H9 (cell line): ENCODE measurements around the gene LRTM2. TPM values are rescaled to one million over a fixed set of nuclear protein-coding genes. Genes with fewer than 3 reads are reported as not detected.

Experiments used
- DNase-seq: peaks from one replicate; pipeline ENCODE4 v3.0.0-alpha.2; 2017
- H2AFZ ChIP-seq: one replicate; pipeline ENCODE4 v1.6.1; 2013; ENCODE audit warnings: mild to moderate bottlenecking, low read length, control low read depth, moderate library complexity
- H2AK5ac ChIP-seq: 2 replicates; pipeline ENCODE4 v1.6.1; 2013; ENCODE audit warnings: low read length, control low read depth, mixed read lengths; ENCODE audit not compliant: insufficient read length
- H2BK120ac ChIP-seq: one replicate; pipeline ENCODE4 v1.6.1; 2013; ENCODE audit warnings: low read depth, mild to moderate bottlenecking, low read length, control low read depth, inconsistent platforms; ENCODE audit not compliant: poor library complexity, severe bottlenecking
- H2BK12ac ChIP-seq: 2 replicates; pipeline ENCODE4 v1.6.1; 2013; ENCODE audit warnings: low read length, control low read depth, mixed read lengths, low read depth; ENCODE audit not compliant: insufficient read length
- H2BK15ac ChIP-seq: 2 replicates; pipeline ENCODE4 v1.6.1; 2013; ENCODE audit warnings: low read depth, low read length, control low read depth
- H2BK20ac ChIP-seq: one replicate; pipeline ENCODE4 v1.6.1; 2013; ENCODE audit warnings: low read depth, mild to moderate bottlenecking, low read length, control low read depth, inconsistent platforms; ENCODE audit not compliant: poor library complexity, severe bottlenecking
- H2BK5ac ChIP-seq: 2 replicates; pipeline ENCODE4 v1.6.1; 2013; ENCODE audit warnings: low read length, control low read depth, mixed read lengths; ENCODE audit not compliant: insufficient read length
- H3K14ac ChIP-seq: 2 replicates; pipeline ENCODE4 v1.6.1; 2013; ENCODE audit warnings: low read length, control low read depth; ENCODE audit not compliant: insufficient read depth
- H3K18ac ChIP-seq: 2 replicates; pipeline ENCODE4 v1.6.1; 2013; ENCODE audit warnings: low read depth, mild to moderate bottlenecking, mixed read lengths, low read length, control low read depth; ENCODE audit not compliant: insufficient read length
- H3K23ac ChIP-seq: 2 replicates; pipeline ENCODE4 v1.6.1; 2013; ENCODE audit warnings: low read length, control low read depth, mixed read lengths, low read depth; ENCODE audit not compliant: insufficient read length
- H3K23me2 ChIP-seq: 2 replicates; pipeline ENCODE4 v1.6.1; 2013; ENCODE audit warnings: low read depth, mild to moderate bottlenecking, mixed read lengths, low read length, control low read depth; ENCODE audit not compliant: insufficient read length, poor library complexity, severe bottlenecking
- H3K27ac ChIP-seq: 2 replicates; pipeline ENCODE4 v1.5.1; 2013; ENCODE audit warnings: low read length, control low read depth, mixed read lengths, low read depth; ENCODE audit not compliant: insufficient read length
- H3K27me3 ChIP-seq: 2 replicates; pipeline ENCODE4 v1.6.1; 2013; ENCODE audit warnings: low read length, control low read depth, inconsistent platforms; ENCODE audit not compliant: insufficient read depth
- H3K4ac ChIP-seq: 2 replicates; pipeline ENCODE4 v1.6.1; 2013; ENCODE audit warnings: low read depth, mild to moderate bottlenecking, control low read depth, inconsistent platforms, low read length, moderate library complexity
- H3K4me1 ChIP-seq: 2 replicates; pipeline ENCODE4 v1.6.1; 2013; ENCODE audit warnings: low read length, control low read depth, inconsistent platforms; ENCODE audit not compliant: insufficient read depth
- H3K4me2 ChIP-seq: 2 replicates; pipeline ENCODE4 v1.6.1; 2013; ENCODE audit warnings: low read length, control low read depth, mixed read lengths; ENCODE audit not compliant: insufficient read length, insufficient read depth
- H3K56ac ChIP-seq: 2 replicates; pipeline ENCODE4 v1.6.1; 2013; ENCODE audit warnings: low read depth, mild to moderate bottlenecking, mixed read lengths, low read length, control low read depth; ENCODE audit not compliant: insufficient read length
- H3K79me1 ChIP-seq: 2 replicates; pipeline ENCODE4 v1.6.1; 2013; ENCODE audit warnings: low read depth, mild to moderate bottlenecking, moderate library complexity, low read length, control low read depth, inconsistent platforms; ENCODE audit not compliant: insufficient read depth, poor library complexity, severe bottlenecking
- H3K79me2 ChIP-seq: 2 replicates; pipeline ENCODE4 v1.6.1; 2013; ENCODE audit warnings: low read length, control low read depth, inconsistent platforms; ENCODE audit not compliant: insufficient read depth
- H3K9ac ChIP-seq: 2 replicates; pipeline ENCODE4 v1.6.1; 2013; ENCODE audit warnings: low read length, control low read depth, mixed read lengths; ENCODE audit not compliant: insufficient read length; ENCODE audit errors: extremely low read depth
- H3K9me3 ChIP-seq: one replicate; pipeline ENCODE4 v1.6.1; 2013; ENCODE audit warnings: low read depth, low read length, inconsistent platforms; ENCODE audit not compliant: control insufficient read depth
- H3T11ph ChIP-seq: one replicate; pipeline ENCODE4 v1.6.1; 2013; ENCODE audit warnings: mild to moderate bottlenecking, low read length, control low read depth, inconsistent platforms
- H4K20me1 ChIP-seq: one replicate; pipeline ENCODE4 v1.6.1; 2013; ENCODE audit not compliant: control insufficient read depth, insufficient read length, insufficient read depth
- H4K5ac ChIP-seq: 2 replicates; pipeline ENCODE4 v1.6.1; 2013; ENCODE audit warnings: low read depth, mild to moderate bottlenecking, mixed read lengths, low read length, control low read depth; ENCODE audit not compliant: insufficient read length
- H4K8ac ChIP-seq: replicated peaks from 2 replicates; pipeline ENCODE4 v1.6.1; 2013; ENCODE audit warnings: low read length, control low read depth, mixed read lengths, low read depth; ENCODE audit not compliant: insufficient read length
- H4K91ac ChIP-seq: 2 replicates; pipeline ENCODE4 v1.6.1; 2013; ENCODE audit warnings: low read depth, mild to moderate bottlenecking, moderate library complexity, mixed read lengths, low read length, control low read depth; ENCODE audit not compliant: insufficient read length
- H3K27ac Mint-ChIP-seq, 3 experiments: 2 replicates in 2 of 3; 3 replicates in 1 of 3; pipeline ENCODE4 v1.8.0; 2020 to 2021; ENCODE audit warnings: mixed read lengths in 3 of 3, mild to moderate bottlenecking in 1 of 3, moderate library complexity in 1 of 3
- H3K27me3 Mint-ChIP-seq: 2 replicates; pipeline ENCODE4 v1.8.0; 2021; ENCODE audit warnings: low read depth, mild to moderate bottlenecking, moderate library complexity, mixed read lengths
- H3K36me3 Mint-ChIP-seq, 3 experiments: 2 replicates in 2 of 3; 3 replicates in 1 of 3; pipeline ENCODE4 v1.8.0; 2020 to 2021; ENCODE audit warnings: low read depth in 3 of 3, mixed read lengths in 3 of 3; ENCODE audit not compliant: insufficient read depth in 1 of 3
- H3K4me1 Mint-ChIP-seq, 2 experiments: 2 replicates each; pipeline ENCODE4 v1.8.0; 2020; ENCODE audit warnings: mixed read lengths in 2 of 2
- H3K4me3 Mint-ChIP-seq, 2 experiments: 2 replicates in 1 of 2; 3 replicates in 1 of 2; pipeline ENCODE4 v1.8.0; 2020 to 2021; ENCODE audit warnings: mild to moderate bottlenecking in 2 of 2, mixed read lengths in 2 of 2, moderate library complexity in 1 of 2
- H3K9me3 Mint-ChIP-seq, 2 experiments: 2 replicates in 1 of 2; 3 replicates in 1 of 2; pipeline ENCODE4 v1.8.0; 2020; ENCODE audit warnings: mild to moderate bottlenecking in 2 of 2, mixed read lengths in 2 of 2, moderate library complexity in 1 of 2
- CTCF ChIP-seq: fragments of 200-600 bp; sonication (generic); conservative IDR thresholded peaks from 3 replicates; pipeline ENCODE4 v1.8.0; 2021; ENCODE audit warnings: antibody characterized with exemption, mild to moderate bottlenecking
- WGBS: extraction: QIAGEN DNeasy Blood & Tissue Kit; methylation state at CpG from one replicate; pipeline ENCODE4 v1.1.7; 2013; ENCODE audit warnings: missing lambda C conversion rate, low lambda C conversion rate, mixed read lengths; ENCODE audit not compliant: insufficient read length; ENCODE audit errors: extremely low coverage; 5-methylcytosine and 5-hydroxymethylcytosine counted together
- total RNA-seq: library from RNA; stranded (reverse); gene quantifications from 2 replicates; pipeline ENCODE4 v1.2.1, GENCODE V29; 2021

Gene LRTM2
- total RNA-seq, 1 experiment from 2014 or later, result not detected

GRCh38 chr12:1801303-1801975 is 18.9 kb upstream of the LRTM2 start:
- WGBS, result no CpG with 5 or more reads among the region's 16 CpGs
- H3K4me2 ChIP-seq, result no peak overlapping the region
- no peak overlapping the region for H3K4ac ChIP-seq
- H2BK5ac ChIP-seq, result no peak overlapping the region
- no peak overlapping the region for H3K23ac ChIP-seq
- H3K27me3 Mint-ChIP-seq, result peaks cover 4% of the 10 kb centered on the region; the same call in 1 of the 2 replicates
- H3K56ac ChIP-seq, result no peak overlapping the region
- H3K79me2 ChIP-seq, result no peaks in the 10 kb centered on the region
- H2AFZ ChIP-seq, result no peak overlapping the region
- no peak overlapping the region for H4K5ac ChIP-seq
- no peaks in the 10 kb centered on the region for H3K4me1 ChIP-seq
- H3K9ac ChIP-seq, result no peak overlapping the region
- no peak overlapping the region for H2BK120ac ChIP-seq
- no peaks in the 10 kb centered on the region for H3K36me3 Mint-ChIP-seq
- no peak overlapping the region for H3T11ph ChIP-seq
- H2AK5ac ChIP-seq, result no peak overlapping the region
- TF ChIP-seq CTCF, result no peak
- H3K18ac ChIP-seq, result no peak overlapping the region
- no peak overlapping the region for H2BK20ac ChIP-seq
- H4K8ac ChIP-seq, result no peak overlapping the region
- no peak overlapping the region for H3K27ac Mint-ChIP-seq
- H4K91ac ChIP-seq, result no peak overlapping the region
- H3K4me3 Mint-ChIP-seq, result no peak overlapping the region
- H3K79me1 ChIP-seq, result no peaks in the 10 kb centered on the region
- DNase-seq, result peak; percentile 24
- H3K14ac ChIP-seq, result no peak overlapping the region
- no peak overlapping the region for H2BK15ac ChIP-seq
- 0 out of 2 replicates have a peak, but pooled peaks cover 2% of the 10 kb centered on the region for H3K27me3 ChIP-seq
- no peak overlapping the region for H3K27ac ChIP-seq
- H3K23me2 ChIP-seq, result peaks cover 4% of the 10 kb centered on the region
- H4K20me1 ChIP-seq, result no peaks in the 10 kb centered on the region
- no peak overlapping the region for H2BK12ac ChIP-seq
- H3K9me3 Mint-ChIP-seq, result no peaks in the 10 kb centered on the region; a peak in 1 of 5 replicates
- peaks cover 0 to 3% of the 10 kb centered on the region in 2 experiments; a peak in 2 of 4 replicates for H3K4me1 Mint-ChIP-seq
- H3K9me3 ChIP-seq, result no peaks in the 10 kb centered on the region
